Neural cell (in vitro differentiated cells): Measurements from ENCODE around the gene C2CD2. TPM values are rescaled to one million over a fixed set of nuclear protein-coding genes. Genes with fewer than 3 reads are reported as not detected.

Source experiments
- H2AFZ ChIP-seq: fragments of 200-600, 300-800 bp; sonication (generic), shearing (Covaris generic); 2 replicates; pipeline ENCODE4 v1.6.0; 2014; ENCODE audit warnings: low read depth, mild to moderate bottlenecking, antibody characterized with exemption, low read length, moderate library complexity
- H3F3A ChIP-seq: fragments of 200-600 bp; shearing (Covaris generic); 2 replicates; pipeline ENCODE4 v1.6.1; 2016; ENCODE audit warnings: mild to moderate bottlenecking, moderate library complexity, mixed read lengths, antibody characterized with exemption, low read length; ENCODE audit not compliant: insufficient read depth, poor library complexity, severe bottlenecking
- H3K27ac ChIP-seq: fragments of 200-600, 300-800 bp; sonication (generic), shearing (Covaris generic); 2 replicates; pipeline ENCODE4 v1.5.1; 2014; ENCODE audit warnings: mild to moderate bottlenecking, low read length, moderate library complexity
- H3K27me3 ChIP-seq: fragments of 300-800, 200-600 bp; sonication (generic), shearing (Covaris generic); 2 replicates; pipeline ENCODE4 v1.6.0; 2014; ENCODE audit warnings: mild to moderate bottlenecking, low read depth, low read length, moderate library complexity; ENCODE audit not compliant: insufficient read depth
- H3K36me3 ChIP-seq: fragments of 300-800, 200-600 bp; sonication (generic), shearing (Covaris generic); 2 replicates; pipeline ENCODE4 v1.5.1; 2014; ENCODE audit warnings: mild to moderate bottlenecking, antibody characterized with exemption, low read length, moderate library complexity; ENCODE audit not compliant: insufficient read depth
- H3K4me2 ChIP-seq: fragments of 300-800, 200-600 bp; sonication (generic), shearing (Covaris generic); 2 replicates; pipeline ENCODE4 v1.6.0; 2014; ENCODE audit warnings: mild to moderate bottlenecking, low read length
- H3K4me3 ChIP-seq: fragments of 300-800, 200-600 bp; sonication (generic), shearing (Covaris generic); 2 replicates; pipeline ENCODE4 v1.5.1; 2014; ENCODE audit warnings: mild to moderate bottlenecking, low read length, moderate library complexity
- H3K79me2 ChIP-seq: fragments of 200-600 bp; shearing (Covaris generic); replicated peaks from 2 replicates; pipeline ENCODE4 v1.6.0; 2014; ENCODE audit warnings: mild to moderate bottlenecking, low read length, moderate library complexity; ENCODE audit not compliant: insufficient read depth
- H3K9ac ChIP-seq: fragments of 300-800, 200-600 bp; sonication (generic), shearing (Covaris generic); 2 replicates; pipeline ENCODE4 v1.6.1; 2016; ENCODE audit warnings: mild to moderate bottlenecking, low read length, mixed read lengths
- H3K9me2 ChIP-seq: fragments of 200-600 bp; shearing (Covaris generic); 2 replicates; pipeline ENCODE4 v1.6.1; 2016; ENCODE audit warnings: mild to moderate bottlenecking, low read length, mixed read lengths; ENCODE audit not compliant: insufficient read depth
- H3K9me3 ChIP-seq: fragments of 200-600, 300-800 bp; sonication (generic), shearing (Covaris generic); 2 replicates; pipeline ENCODE4 v1.6.1; 2016; ENCODE audit warnings: mild to moderate bottlenecking, mixed run types, low read length, moderate library complexity, mixed read lengths
- H4K20me1 ChIP-seq: fragments of 200-600 bp; shearing (Covaris generic); 2 replicates; pipeline ENCODE4 v1.6.1; 2016; ENCODE audit warnings: mild to moderate bottlenecking, mixed run types; ENCODE audit not compliant: insufficient read depth
- EP300 ChIP-seq: fragments of 450-650 bp; conservative IDR thresholded peaks from 2 replicates; pipeline ENCODE4 v1.6.1; 2014; ENCODE audit warnings: antibody characterized with exemption, mild to moderate bottlenecking, moderate library complexity; ENCODE audit not compliant: poor library complexity, severe bottlenecking
- EZH2 ChIP-seq: fragments of 200-600, 300-800 bp; shearing (Covaris generic), sonication (generic); IDR thresholded peaks from 2 replicates; pipeline ENCODE4 v1.6.1; 2014; ENCODE audit warnings: antibody characterized with exemption, low read length, borderline replicate concordance, mild to moderate bottlenecking; ENCODE audit not compliant: insufficient read depth, poor library complexity, severe bottlenecking
- MXI1 ChIP-seq: fragments of 450-650 bp; conservative IDR thresholded peaks from 2 replicates; pipeline ENCODE4 v1.6.1; 2014; ENCODE audit warnings: antibody characterized with exemption, mild to moderate bottlenecking; ENCODE audit not compliant: poor library complexity, severe bottlenecking
- POLR2AphosphoS5 ChIP-seq: IDR thresholded peaks from 2 replicates; pipeline ENCODE4 v1.6.1; 2012
- RAD21 ChIP-seq: fragments of 450-650 bp; conservative IDR thresholded peaks from 2 replicates; pipeline ENCODE4 v1.6.1; 2014; ENCODE audit warnings: antibody characterized with exemption, mild to moderate bottlenecking, moderate library complexity
- SMC3 ChIP-seq: fragments of 450-650 bp; conservative IDR thresholded peaks from 2 replicates; pipeline ENCODE4 v1.6.1; 2014; ENCODE audit warnings: antibody characterized with exemption, mild to moderate bottlenecking, moderate library complexity; ENCODE audit not compliant: poor library complexity
- TAF1 ChIP-seq: IDR thresholded peaks from 2 replicates; pipeline ENCODE4 v1.6.1; 2012; ENCODE audit warnings: low read depth
- polyA plus RNA-seq: library from polyadenylated mRNA; depleted of rRNA; stranded (reverse); fragments of >200 nt; gene quantifications from 2 replicates; pipeline ENCODE4 v1.2.3, GENCODE V29; 2014
- TF ChIP-seq, protein P1 (sequence below): IDR thresholded peaks from 2 replicates; pipeline ENCODE4 v1.6.1; 2012; ENCODE audit warnings: borderline replicate concordance
- TF ChIP-seq, protein P2 (sequence below): fragments of 450-650 bp; IDR thresholded peaks from 2 replicates; pipeline ENCODE4 v1.5.1; 2014; ENCODE audit warnings: antibody characterized with exemption, mild to moderate bottlenecking, moderate library complexity; ENCODE audit not compliant: poor library complexity, severe bottlenecking

Gene C2CD2
- polyA plus RNA-seq, 1 donor from 2014 or later, result 0.88 TPM

DNA sequence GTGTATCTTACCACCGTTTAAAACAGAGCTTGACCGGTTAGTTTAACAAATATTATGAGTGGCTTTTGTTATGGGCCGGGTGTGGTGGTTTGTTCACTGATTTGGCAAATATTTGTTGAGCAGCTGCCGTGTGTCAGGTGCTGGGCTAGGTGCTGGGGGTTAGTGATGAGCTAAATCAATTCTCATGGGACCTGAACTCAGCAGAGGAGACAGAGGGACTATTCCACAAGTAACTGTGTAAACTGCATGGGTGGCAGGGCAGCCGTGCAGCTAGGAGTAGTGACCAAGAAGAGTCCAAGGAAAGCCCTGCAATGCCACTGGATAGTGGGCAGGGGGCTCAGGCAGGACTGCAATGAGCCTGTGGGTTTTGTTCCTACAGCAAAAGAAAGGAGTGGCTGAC is 11.2 kb upstream of the C2CD2 start:
- Histone ChIP-seq H3K4me3 (no peak overlapping the region), H3K36me3 (no peaks in the 10 kb centered on the region), H3K9me3 (no peaks in the 10 kb centered on the region), H3K4me2 (no peak overlapping the region), H3K27me3 (no peaks in the 10 kb centered on the region), H2AFZ (no peak overlapping the region), H3K9ac (no peak overlapping the region), H3K9me2 (no peaks in the 10 kb centered on the region), H3K79me2 (no peaks in the 10 kb centered on the region), H3F3A (no peaks in the 10 kb centered on the region), H3K27ac (no peak overlapping the region), H4K20me1 (no peaks in the 10 kb centered on the region)
- TF ChIP-seq, protein P1, sequence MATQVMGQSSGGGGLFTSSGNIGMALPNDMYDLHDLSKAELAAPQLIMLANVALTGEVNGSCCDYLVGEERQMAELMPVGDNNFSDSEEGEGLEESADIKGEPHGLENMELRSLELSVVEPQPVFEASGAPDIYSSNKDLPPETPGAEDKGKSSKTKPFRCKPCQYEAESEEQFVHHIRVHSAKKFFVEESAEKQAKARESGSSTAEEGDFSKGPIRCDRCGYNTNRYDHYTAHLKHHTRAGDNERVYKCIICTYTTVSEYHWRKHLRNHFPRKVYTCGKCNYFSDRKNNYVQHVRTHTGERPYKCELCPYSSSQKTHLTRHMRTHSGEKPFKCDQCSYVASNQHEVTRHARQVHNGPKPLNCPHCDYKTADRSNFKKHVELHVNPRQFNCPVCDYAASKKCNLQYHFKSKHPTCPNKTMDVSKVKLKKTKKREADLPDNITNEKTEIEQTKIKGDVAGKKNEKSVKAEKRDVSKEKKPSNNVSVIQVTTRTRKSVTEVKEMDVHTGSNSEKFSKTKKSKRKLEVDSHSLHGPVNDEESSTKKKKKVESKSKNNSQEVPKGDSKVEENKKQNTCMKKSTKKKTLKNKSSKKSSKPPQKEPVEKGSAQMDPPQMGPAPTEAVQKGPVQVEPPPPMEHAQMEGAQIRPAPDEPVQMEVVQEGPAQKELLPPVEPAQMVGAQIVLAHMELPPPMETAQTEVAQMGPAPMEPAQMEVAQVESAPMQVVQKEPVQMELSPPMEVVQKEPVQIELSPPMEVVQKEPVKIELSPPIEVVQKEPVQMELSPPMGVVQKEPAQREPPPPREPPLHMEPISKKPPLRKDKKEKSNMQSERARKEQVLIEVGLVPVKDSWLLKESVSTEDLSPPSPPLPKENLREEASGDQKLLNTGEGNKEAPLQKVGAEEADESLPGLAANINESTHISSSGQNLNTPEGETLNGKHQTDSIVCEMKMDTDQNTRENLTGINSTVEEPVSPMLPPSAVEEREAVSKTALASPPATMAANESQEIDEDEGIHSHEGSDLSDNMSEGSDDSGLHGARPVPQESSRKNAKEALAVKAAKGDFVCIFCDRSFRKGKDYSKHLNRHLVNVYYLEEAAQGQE, result no peak
- TF ChIP-seq EZH2 (no peak), RAD21 (no peak), POLR2AphosphoS5 (no peak), TAF1 (no peak), EP300 (no peak), MXI1 (no peak), SMC3 (no peak)
- TF ChIP-seq, protein P2, sequence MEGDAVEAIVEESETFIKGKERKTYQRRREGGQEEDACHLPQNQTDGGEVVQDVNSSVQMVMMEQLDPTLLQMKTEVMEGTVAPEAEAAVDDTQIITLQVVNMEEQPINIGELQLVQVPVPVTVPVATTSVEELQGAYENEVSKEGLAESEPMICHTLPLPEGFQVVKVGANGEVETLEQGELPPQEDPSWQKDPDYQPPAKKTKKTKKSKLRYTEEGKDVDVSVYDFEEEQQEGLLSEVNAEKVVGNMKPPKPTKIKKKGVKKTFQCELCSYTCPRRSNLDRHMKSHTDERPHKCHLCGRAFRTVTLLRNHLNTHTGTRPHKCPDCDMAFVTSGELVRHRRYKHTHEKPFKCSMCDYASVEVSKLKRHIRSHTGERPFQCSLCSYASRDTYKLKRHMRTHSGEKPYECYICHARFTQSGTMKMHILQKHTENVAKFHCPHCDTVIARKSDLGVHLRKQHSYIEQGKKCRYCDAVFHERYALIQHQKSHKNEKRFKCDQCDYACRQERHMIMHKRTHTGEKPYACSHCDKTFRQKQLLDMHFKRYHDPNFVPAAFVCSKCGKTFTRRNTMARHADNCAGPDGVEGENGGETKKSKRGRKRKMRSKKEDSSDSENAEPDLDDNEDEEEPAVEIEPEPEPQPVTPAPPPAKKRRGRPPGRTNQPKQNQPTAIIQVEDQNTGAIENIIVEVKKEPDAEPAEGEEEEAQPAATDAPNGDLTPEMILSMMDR, result no peak

DNA sequence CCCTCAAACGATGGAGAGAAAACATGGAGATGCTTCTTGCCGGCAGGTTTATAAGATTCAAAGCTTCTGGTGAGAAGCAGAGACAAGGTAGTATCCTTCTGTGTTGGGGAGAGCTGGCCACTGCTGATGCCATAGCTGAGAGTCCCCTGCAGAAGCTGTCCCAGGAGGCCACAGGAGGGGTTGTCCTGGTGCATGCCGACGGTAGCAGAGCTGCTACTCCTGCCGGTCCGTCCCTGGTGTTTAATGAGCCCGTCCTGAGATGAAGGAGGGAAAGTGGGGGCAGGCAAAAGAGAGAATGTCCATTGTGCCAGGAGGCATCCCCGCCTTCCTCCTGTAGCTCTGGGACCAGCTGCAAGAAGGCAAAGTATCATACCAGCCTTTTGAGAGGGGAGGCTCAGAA is 10.4 kb upstream of the C2CD2 start:
- H3K4me2 ChIP-seq, result no peak overlapping the region
- H2AFZ ChIP-seq, result no peak overlapping the region
- H3F3A ChIP-seq, result no peaks in the 10 kb centered on the region
- H3K9me2 ChIP-seq, result no peaks in the 10 kb centered on the region
- no peak overlapping the region for H3K27ac ChIP-seq
- TF ChIP-seq, protein P1, result no peak
- no peak for TF ChIP-seq MXI1
- TF ChIP-seq POLR2AphosphoS5, result no peak
- TF ChIP-seq EZH2, result no peak
- TF ChIP-seq RAD21, result no peak
- no peak for TF ChIP-seq TAF1
- no peak for TF ChIP-seq EP300
- no peak for TF ChIP-seq SMC3
- TF ChIP-seq, protein P2, result no peak
- H3K9me3 ChIP-seq, result no peaks in the 10 kb centered on the region
- no peak overlapping the region for H3K9ac ChIP-seq
- no peak overlapping the region for H3K4me3 ChIP-seq
- H3K79me2 ChIP-seq, result no peaks in the 10 kb centered on the region
- H4K20me1 ChIP-seq, result no peaks in the 10 kb centered on the region
- H3K27me3 ChIP-seq, result no peaks in the 10 kb centered on the region
- H3K36me3 ChIP-seq, result no peaks in the 10 kb centered on the region
